ENCODE results near the gene SRPK3. TPM values are rescaled to one million over a fixed set of nuclear protein-coding genes. Genes with fewer than 3 reads are reported as not detected.

SRPK3 gene
- total RNA-seq, 3 donors from 2014 or later (not counting 1 experiment from before 2014, with no cell fraction given) = not detected

GRCh38 chrX:153769158-153769864 is 11.5 kb upstream of the SRPK3 start:
- WGBS (ENCODE audit: insufficient coverage) = 93% methylated on average over 22 of the region's 23 CpGs
- intact Hi-C loops (cut with micrococcal nuclease) = no loop called here
- no peak for DNase-seq
- Histone ChIP-seq H3K4me3 (ENCODE audit: low read length) (no peak overlapping the region), H3K4me1 (ENCODE audit: control insufficient read depth, insufficient read depth, low read length) (peaks cover 13% of the 10 kb centered on the region), H3K27me3 (ENCODE audit: control insufficient read depth, insufficient read depth, low read length) (no peaks in the 10 kb centered on the region), H3K36me3 (ENCODE audit: control insufficient read depth, insufficient read depth, low read length) (no peaks in the 10 kb centered on the region), H3K9me3 (ENCODE audit: control insufficient read depth, insufficient read depth, low read length) (no peaks in the 10 kb centered on the region), H3K27ac (ENCODE audit: low read length) (no peak overlapping the region)
- Mint-ChIP-seq H3K27me3 (ENCODE audit: low read depth in 2 of 2) (no peaks in the 10 kb centered on the region), H3K4me3 (no peak overlapping the region), H3K4me1 (peaks cover 0 to 16% of the 10 kb centered on the region in 2 donors), H3K36me3 (no peaks in the 10 kb centered on the region), H3K9me3 (no peaks in the 10 kb centered on the region), H3K27ac (no peak overlapping the region)
- TF ChIP-seq CTCF (IDR thresholded peaks at IDR 0.05) = no peak
- ATAC-seq = no peak

- Mint-ChIP-seq H3K9me3 (no peaks in the 10 kb centered on the region), H3K36me3 (no peaks in the 10 kb centered on the region), H3K27ac (no peak overlapping the region), H3K4me1 (peaks cover 0 to 16% of the 10 kb centered on the region in 2 donors), H3K4me3 (no peak overlapping the region), H3K27me3 (ENCODE audit: low read depth in 2 of 2) (no peaks in the 10 kb centered on the region)
- no peak for DNase-seq
- Histone ChIP-seq H3K4me3 (ENCODE audit: low read length) (no peak overlapping the region), H3K9me3 (ENCODE audit: control insufficient read depth, insufficient read depth, low read length) (no peaks in the 10 kb centered on the region), H3K27ac (ENCODE audit: low read length) (no peak overlapping the region), H3K4me1 (ENCODE audit: control insufficient read depth, insufficient read depth, low read length) (peaks cover 11% of the 10 kb centered on the region), H3K27me3 (ENCODE audit: control insufficient read depth, insufficient read depth, low read length) (no peaks in the 10 kb centered on the region), H3K36me3 (ENCODE audit: control insufficient read depth, insufficient read depth, low read length) (no peaks in the 10 kb centered on the region)
- WGBS (ENCODE audit: insufficient coverage) = 89% methylated on average over 24 of the region's 25 CpGs
- no peak for TF ChIP-seq CTCF (IDR thresholded peaks at IDR 0.05)
- no peak for ATAC-seq
- intact Hi-C loops (cut with micrococcal nuclease) = no loop called here
These were observed 10.8 kb upstream of the SRPK3 start for GRCh38 chrX:153769865-153770600.

DNA sequence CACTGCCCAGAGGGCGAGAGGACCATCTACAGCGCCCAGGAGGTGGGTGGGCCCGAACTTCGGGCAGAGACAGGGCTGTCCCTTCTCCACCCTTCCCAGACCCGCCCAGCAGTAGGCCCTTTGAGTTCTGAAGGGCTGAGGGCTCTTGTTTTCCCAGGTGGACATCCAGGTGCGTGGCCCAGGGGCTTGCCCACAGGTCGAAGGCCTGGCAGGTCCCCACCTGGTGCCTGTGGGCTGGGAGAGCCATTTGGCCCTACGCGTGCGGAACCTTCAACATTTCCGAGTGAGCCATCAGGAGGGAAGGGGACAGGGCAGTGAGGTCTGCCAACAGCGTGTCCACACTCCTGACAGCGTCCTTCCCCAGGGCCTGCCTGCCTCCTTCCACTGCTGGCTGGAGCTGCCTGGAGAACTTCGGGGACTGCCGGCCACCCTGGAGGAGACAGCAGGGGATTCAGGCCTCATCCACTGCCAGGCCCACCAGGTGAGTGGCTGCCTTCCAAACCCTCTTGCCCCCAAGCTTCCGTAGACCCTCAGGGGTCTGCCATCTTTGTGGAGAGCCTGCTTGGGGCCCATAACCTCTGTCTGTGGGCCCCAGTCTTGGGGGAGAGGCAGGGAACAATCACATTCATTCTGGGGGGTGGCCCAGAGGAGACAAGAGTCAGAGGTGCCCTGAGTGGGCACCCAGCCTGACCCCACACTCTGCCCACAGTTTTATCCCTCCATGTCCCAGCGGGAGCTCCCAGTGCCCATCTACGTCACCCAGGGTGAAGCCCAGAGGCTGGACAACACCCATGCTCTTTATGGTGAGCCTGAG is 10.0 kb upstream of the SRPK3 start:
- H3K4me1 Mint-ChIP-seq = peaks cover 0 to 16% of the 10 kb centered on the region in 2 donors
- no peak for DNase-seq
- H3K27me3 Mint-ChIP-seq (ENCODE audit: low read depth in 2 of 2) = no peaks in the 10 kb centered on the region
- Histone ChIP-seq H3K36me3 (ENCODE audit: control insufficient read depth, insufficient read depth, low read length) (no peaks in the 10 kb centered on the region), H3K27ac (ENCODE audit: low read length) (no peak overlapping the region), H3K4me1 (ENCODE audit: control insufficient read depth, insufficient read depth, low read length) (peaks cover 11% of the 10 kb centered on the region), H3K4me3 (ENCODE audit: low read length) (no peak overlapping the region), H3K27me3 (ENCODE audit: control insufficient read depth, insufficient read depth, low read length) (no peaks in the 10 kb centered on the region), H3K9me3 (ENCODE audit: control insufficient read depth, insufficient read depth, low read length) (no peaks in the 10 kb centered on the region)
- no peak for ATAC-seq
- WGBS (ENCODE audit: insufficient coverage) = 90% methylated on average over 18 of the region's 18 CpGs
- H3K4me3 Mint-ChIP-seq = no peak overlapping the region
- intact Hi-C loops (cut with micrococcal nuclease) = no loop called here
- TF ChIP-seq CTCF (IDR thresholded peaks at IDR 0.05) = no peak
- H3K36me3 Mint-ChIP-seq = no peaks in the 10 kb centered on the region
- H3K27ac Mint-ChIP-seq = no peak overlapping the region
- no peaks in the 10 kb centered on the region for H3K9me3 Mint-ChIP-seq
